Heart right ventricle (tissue), 16 donors: ENCODE results near the gene FBL. TPM values are rescaled to one million over a fixed set of nuclear protein-coding genes. Genes with fewer than 3 reads are reported as not detected.

Experiments
- ATAC-seq, 8 donors: fragments of 200-7000 bp; cut with Tn5 transposase; one replicate each; pipeline ENCODE4 v1.9.1; 2020; ENCODE audit warnings: mild to moderate bottlenecking in 8 of 8, moderate library complexity in 8 of 8, moderate number of reproducible peaks in 1 of 8
- DNase-seq, 2 donors: peaks; one replicate each; pipeline ENCODE4 v3.0.0-alpha.2; 2020
- H3K27ac ChIP-seq, 10 donors: fragments of 200-600 bp; sonication (generic) in 2 of 10; one replicate each; pipeline versions ENCODE4 v1.5.0 to v1.8.0; 2020 to 2022; ENCODE audit warnings: mild to moderate bottlenecking in 3 of 10
- H3K27me3 ChIP-seq, 7 donors: fragments of 200-600 bp; one replicate each; pipeline ENCODE4 v1.8.0; 2021 to 2022; ENCODE audit warnings: mild to moderate bottlenecking in 2 of 7
- H3K36me3 ChIP-seq, 9 donors: fragments of 200-600 bp; sonication (generic) in 1 of 9; one replicate each; pipeline versions ENCODE4 v1.5.0 to v1.8.0; 2020 to 2022; ENCODE audit warnings: mild to moderate bottlenecking in 2 of 9
- H3K4me1 ChIP-seq, 9 donors: fragments of 200-600 bp; sonication (generic) in 1 of 9; one replicate each; pipeline versions ENCODE4 v1.5.0 to v1.8.0; 2020 to 2022; ENCODE audit warnings: mild to moderate bottlenecking in 4 of 9
- H3K4me3 ChIP-seq, 10 donors: fragments of 200-600 bp; sonication (generic) in 2 of 10; one replicate each; pipeline versions ENCODE4 v1.5.0 to v1.8.0; 2020 to 2022; ENCODE audit warnings: mild to moderate bottlenecking in 7 of 10, moderate library complexity in 2 of 10
- H3K9me3 ChIP-seq, 11 donors: fragments of 200-600 bp in 10 of 11; sonication (generic) in 2 of 11; one replicate each; pipeline versions ENCODE4 v1.5.0 to v1.8.0; 2013 to 2022; ENCODE audit warnings: mild to moderate bottlenecking in 2 of 11, control low read depth in 1 of 11, moderate library complexity in 1 of 11
- WGBS, 2 donors: extraction: QIAGEN DNeasy Blood & Tissue Kit; methylation state at CpG; one replicate each; pipeline ENCODE4 v1.1.7; 2013; ENCODE audit warnings: inconsistent platforms in 1 of 2; 5-methylcytosine and 5-hydroxymethylcytosine counted together
- intact Hi-C, 10 donors: fragments of 100-400 bp; cut with DNase I; formaldehyde crosslinking; loops; one replicate each; pipeline versions ENCODE4 v1.11.1 to v1.14.2; 2022
- polyA plus RNA-seq, 2 donors: library from polyadenylated mRNA; stranded (reverse); fragments of 200-250 nt; gene quantifications; one replicate each; pipeline ENCODE4 v1.2.3, GENCODE V29; 2013
- total RNA-seq, 10 donors: library from RNA; stranded (reverse); fragmentation: NEBNext Ultra II Directional in 3 of 10; extraction: Animal tissue kit (Norgen Biotek cat#: 25700) in 3 of 10; gene quantifications; one replicate each; pipeline versions ENCODE4 v1.2.1 to v1.2.4, GENCODE V29; 2021 to 2023
- TF ChIP-seq, protein P1 (sequence below), 9 donors: fragments of 200-600 bp; sonication (generic) in 2 of 9; IDR thresholded peaks; one replicate each; pipeline versions ENCODE4 v1.5.0 to v1.8.0; 2021 to 2022; ENCODE audit warnings: antibody characterized with exemption in 9 of 9, mild to moderate bottlenecking in 5 of 9, moderate library complexity in 1 of 9
- donor health status: Arrhythmogenic right ventricular cardiomyopathy.
- donor health status: ischemic (EF 13 %, LVEDD 7.1; RV severe dilation, severe dysfunction).
- donor health status: healthy with polysubstance abuse.
- donor health status: DM: no; HTN: yes; CAD: no.
- donor health status: DM: no; HTN: no; CAD: no.
- donor health status: ischemic (EF 25% LVEDD 6.9; RV normal size, moderate dysfunction).
- donor health status: ischemic (EF 25% LVEDD 5.7; RV mildly dilated, moderate dysfunction).
- donor health status: healthy.
- donor health status: DM: yes; HTN: yes; CAD: no.
- donor health status: Ischemic cardiomyopathy.
- donor health status: ischemic (EF 35%, LVEDD 5.7; RV mildly dilated, moderate dysfunction).
- donor health status: nonischemic (EF 11% LVEDD 7.7; RV severe dilation, severe dysfunction).
- donor health status: DM: yes; HTN: yes; CAD: no.
- donor health status: PGD.
- donor health status: ischemic (EF 29% LVEDD 5.4; RV normal size, mild dysfunction).
- donor health status: nonischemic (EF 23%, LVEDD 6.1; RV moderate dilation, normal function).

FBL gene
- total and polyA plus RNA-seq, 12 donors: 52.7 to 192 (median 73.9) TPM

DNA sequence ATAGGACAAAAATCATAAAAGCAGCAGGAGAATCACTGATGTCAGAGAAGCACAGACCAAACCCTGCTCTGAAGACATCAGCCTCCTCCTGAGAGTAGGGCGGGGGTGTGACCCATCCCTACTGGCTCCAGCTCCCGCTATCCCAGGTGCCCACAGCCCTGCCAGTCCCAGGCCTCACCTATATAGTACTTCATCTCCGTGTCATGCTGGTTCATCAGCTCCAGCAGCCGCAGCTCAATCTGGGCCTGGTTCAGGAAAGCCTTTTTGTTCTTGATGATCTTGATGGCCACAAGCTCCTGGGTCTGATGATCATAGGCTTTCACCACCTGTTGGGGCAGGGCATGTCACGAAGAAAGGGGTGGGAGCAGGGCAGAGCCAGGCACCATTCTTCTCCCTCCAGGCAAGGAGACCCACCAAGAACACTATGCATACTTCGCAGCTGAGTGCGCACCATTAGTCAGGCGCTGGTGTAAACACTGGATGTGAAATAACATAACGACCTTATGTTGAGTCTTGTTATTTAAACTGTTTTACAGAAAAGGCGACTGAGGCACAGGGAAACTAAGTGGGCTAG lies 16.4 kb downstream of the FBL start:
- 93 to 94% methylated on average over 10 of the region's 10 CpGs for WGBS, 2 donors
- Histone ChIP-seq H3K9me3 (no peaks in the 10 kb centered on the region), H3K4me3 (no peak overlapping the region), H3K27me3 (no peaks in the 10 kb centered on the region), H3K36me3 (peaks cover 3 to 72% (median 48%) of the 10 kb centered on the region in 9 donors), H3K4me1 (peaks cover 0 to 38% (median 27%) of the 10 kb centered on the region in 9 donors), H3K27ac (no peak overlapping the region)
- TF ChIP-seq, protein P1, sequence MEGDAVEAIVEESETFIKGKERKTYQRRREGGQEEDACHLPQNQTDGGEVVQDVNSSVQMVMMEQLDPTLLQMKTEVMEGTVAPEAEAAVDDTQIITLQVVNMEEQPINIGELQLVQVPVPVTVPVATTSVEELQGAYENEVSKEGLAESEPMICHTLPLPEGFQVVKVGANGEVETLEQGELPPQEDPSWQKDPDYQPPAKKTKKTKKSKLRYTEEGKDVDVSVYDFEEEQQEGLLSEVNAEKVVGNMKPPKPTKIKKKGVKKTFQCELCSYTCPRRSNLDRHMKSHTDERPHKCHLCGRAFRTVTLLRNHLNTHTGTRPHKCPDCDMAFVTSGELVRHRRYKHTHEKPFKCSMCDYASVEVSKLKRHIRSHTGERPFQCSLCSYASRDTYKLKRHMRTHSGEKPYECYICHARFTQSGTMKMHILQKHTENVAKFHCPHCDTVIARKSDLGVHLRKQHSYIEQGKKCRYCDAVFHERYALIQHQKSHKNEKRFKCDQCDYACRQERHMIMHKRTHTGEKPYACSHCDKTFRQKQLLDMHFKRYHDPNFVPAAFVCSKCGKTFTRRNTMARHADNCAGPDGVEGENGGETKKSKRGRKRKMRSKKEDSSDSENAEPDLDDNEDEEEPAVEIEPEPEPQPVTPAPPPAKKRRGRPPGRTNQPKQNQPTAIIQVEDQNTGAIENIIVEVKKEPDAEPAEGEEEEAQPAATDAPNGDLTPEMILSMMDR (IDR thresholded peaks at IDR 0.05): no peak
- DNase-seq (no peak), ATAC-seq (no peak)
- intact Hi-C loops: loop anchor here in 1 of 10 donors (10.0 kb wide), 1 partner anchor 295 kb away; the partner anchor contains the start of gene EID2B

DNA sequence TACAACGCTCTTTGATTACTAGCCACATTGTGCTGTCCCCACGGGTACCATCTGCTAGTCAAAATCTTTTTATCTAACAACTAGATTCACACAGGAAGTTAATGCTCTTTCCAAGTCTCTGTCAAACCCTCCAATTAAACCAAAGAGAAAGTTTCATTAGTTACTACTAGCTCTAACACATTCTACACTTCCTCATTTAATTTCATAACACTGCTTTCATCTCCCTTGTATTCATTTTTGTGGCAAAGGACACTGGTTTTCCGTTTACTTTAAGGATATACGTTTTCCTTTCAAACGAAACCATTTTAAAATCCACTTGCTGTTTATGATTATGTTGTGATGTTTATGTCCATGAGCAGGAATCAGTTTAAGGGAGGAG lies 17.5 kb downstream of the FBL start:
- no peak for ATAC-seq
- Histone ChIP-seq H3K36me3 (peaks cover 3 to 66% (median 48%) of the 10 kb centered on the region in 9 donors), H3K27ac (peak overlapping the region in 1 of 10 donors; percentile 31), H3K27me3 (no peaks in the 10 kb centered on the region), H3K4me1 (peaks cover 0 to 38% (median 27%) of the 10 kb centered on the region in 9 donors), H3K4me3 (no peak overlapping the region), H3K9me3 (no peaks in the 10 kb centered on the region)
- TF ChIP-seq, protein P1 (IDR thresholded peaks at IDR 0.05): no peak
- no peak for DNase-seq
- intact Hi-C loops: no loop called here
- WGBS, 2 donors: 73 to 80% methylated on average over 5 of the region's 5 CpGs

DNA sequence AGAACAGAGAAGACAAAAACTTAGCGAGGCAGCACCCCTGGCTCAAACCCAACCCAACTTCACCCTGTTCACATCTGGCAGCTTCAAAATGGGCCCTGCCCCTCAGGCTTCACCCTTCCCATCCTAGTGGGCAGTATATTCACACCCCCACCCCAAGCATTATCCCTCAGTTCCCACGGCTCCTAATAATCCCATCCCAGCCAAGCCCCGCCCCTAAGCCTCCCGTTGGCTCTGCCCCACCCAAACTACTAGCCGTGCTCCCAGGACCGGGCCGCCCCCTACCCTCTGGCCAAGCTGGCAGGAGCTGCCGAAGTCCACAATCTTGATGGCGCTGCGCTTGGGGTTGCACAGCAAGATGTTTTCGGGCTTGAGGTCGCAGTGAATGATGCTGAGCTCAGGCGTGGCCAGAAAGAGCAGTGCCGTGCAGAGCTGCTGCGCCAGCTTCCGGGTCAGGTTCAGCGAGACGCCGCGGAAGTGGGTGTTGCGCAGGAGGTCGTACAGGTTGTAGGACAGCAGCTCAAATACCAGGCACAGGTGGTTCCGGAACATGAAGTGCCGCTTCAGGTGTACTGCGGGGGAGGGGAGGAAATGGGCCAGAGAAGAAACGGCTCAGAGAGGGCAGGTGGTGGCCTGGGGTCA lies 18.0 kb downstream of the FBL start:
- no peak for DNase-seq
- Histone ChIP-seq H3K27ac (peak overlapping the region in 1 of 10 donors; percentile 31), H3K9me3 (no peaks in the 10 kb centered on the region), H3K4me3 (peak overlapping the region in 1 of 10 donors; percentile 26), H3K27me3 (no peaks in the 10 kb centered on the region), H3K4me1 (peaks cover 0 to 41% (median 29%) of the 10 kb centered on the region in 9 donors), H3K36me3 (peaks cover 3 to 66% (median 48%) of the 10 kb centered on the region in 9 donors)
- intact Hi-C loops: no loop called here
- no peak for ATAC-seq
- TF ChIP-seq, protein P1 (IDR thresholded peaks at IDR 0.05): no peak
- WGBS, 2 donors: 84 to 86% methylated on average over 26 of the region's 26 CpGs

DNA sequence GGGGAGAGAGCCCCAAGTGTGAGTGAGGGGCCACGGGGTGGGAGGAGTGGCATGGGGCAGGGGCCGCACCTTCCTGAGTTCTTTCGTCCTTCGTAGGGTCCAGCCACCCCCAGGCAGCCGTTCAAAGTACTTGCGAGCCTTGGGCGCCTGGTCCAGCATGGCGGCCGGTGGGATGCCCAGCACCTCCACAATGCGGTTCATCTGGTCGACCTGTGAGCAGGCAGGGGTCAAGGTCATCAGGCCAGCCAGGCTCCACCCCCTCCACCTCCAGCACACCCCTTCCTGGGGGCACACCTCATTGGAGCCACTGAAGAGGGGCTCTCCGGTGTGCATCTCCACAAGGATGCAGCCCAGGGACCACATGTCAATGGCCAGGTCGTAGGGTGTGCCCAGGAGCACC lies 19.0 kb downstream of the FBL start:
- DNase-seq (no peak), ATAC-seq (no peak)
- intact Hi-C loops: no loop called here
- Histone ChIP-seq H3K4me3 (no peak overlapping the region), H3K27ac (no peak overlapping the region), H3K9me3 (no peaks in the 10 kb centered on the region), H3K36me3 (peaks cover 3 to 69% (median 48%) of the 10 kb centered on the region in 9 donors), H3K4me1 (peaks cover 0 to 31% (median 20%) of the 10 kb centered on the region in 9 donors), H3K27me3 (no peaks in the 10 kb centered on the region)
- 92 to 94% methylated on average over 13 of the region's 13 CpGs for WGBS, 2 donors
- TF ChIP-seq, protein P1 (IDR thresholded peaks at IDR 0.05): no peak
